IPS-11a (cell line): ENCODE measurements around the gene ATP10A.
"Not testable (repeated sequence)": the region's sequence is repeated elsewhere in the genome, so short reads cannot be mapped to it uniquely, and the experiment has no call there.

Experiments
- H3K4me3 ChIP-seq: one replicate; pipeline ENCODE4 v1.5.1; 2013; ENCODE audit warnings: low read depth, low read length, control low read depth

Gene ATP10A

DNA sequence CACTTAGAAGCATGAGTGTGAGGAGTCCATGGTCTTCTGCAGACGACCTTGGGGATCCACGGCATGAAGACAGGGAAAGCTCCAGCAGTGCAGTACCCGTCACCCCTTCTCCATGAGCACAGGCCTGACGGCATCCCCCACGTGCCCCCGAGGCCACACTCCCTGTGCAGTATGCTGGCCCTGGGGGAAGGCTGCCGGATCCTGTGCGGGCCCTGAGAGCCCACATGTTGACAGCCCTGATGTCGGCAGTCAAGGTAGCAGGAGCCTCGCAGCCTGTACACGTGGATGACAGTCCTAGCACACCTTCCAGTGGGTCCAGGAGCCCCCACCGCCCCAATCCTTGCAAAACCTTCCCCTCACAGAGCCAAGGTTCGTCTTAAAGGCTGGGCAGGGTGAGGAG lies 195.3 kb downstream of the ATP10A start:
- no peak overlapping the region for H3K4me3 ChIP-seq

- no peak overlapping the region for H3K4me3 ChIP-seq
These were observed 197.2 kb downstream of the ATP10A start for GRCh38 chr15:25665913-25666312.

DNA sequence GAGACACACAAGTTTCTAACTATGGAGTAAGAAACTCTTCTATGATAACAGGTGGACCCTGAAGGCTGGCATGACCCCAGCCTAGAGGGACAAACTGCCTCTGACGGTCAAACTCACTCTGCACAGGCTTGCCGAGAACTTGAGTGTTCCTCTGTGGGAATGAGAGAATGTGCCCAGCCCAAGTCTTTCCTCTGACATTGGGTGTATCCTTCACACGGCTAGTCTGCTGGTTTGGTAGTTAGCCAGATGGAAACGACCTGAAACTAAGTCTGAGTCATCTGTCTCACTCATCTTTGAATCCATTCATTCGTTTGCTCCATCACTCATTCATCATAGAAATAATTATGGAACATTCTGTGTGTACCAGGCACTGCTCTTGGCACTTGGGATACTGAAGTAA lies 198.4 kb downstream of the ATP10A start:
- H3K4me3 ChIP-seq: no peak overlapping the region

GRCh38 chr15:25663515-25663914 lies 199.6 kb downstream of the ATP10A start:
- no peak overlapping the region for H3K4me3 ChIP-seq

GRCh38 chr15:25661898-25662297 lies 201.2 kb downstream of the ATP10A start:
- no peak overlapping the region for H3K4me3 ChIP-seq

DNA sequence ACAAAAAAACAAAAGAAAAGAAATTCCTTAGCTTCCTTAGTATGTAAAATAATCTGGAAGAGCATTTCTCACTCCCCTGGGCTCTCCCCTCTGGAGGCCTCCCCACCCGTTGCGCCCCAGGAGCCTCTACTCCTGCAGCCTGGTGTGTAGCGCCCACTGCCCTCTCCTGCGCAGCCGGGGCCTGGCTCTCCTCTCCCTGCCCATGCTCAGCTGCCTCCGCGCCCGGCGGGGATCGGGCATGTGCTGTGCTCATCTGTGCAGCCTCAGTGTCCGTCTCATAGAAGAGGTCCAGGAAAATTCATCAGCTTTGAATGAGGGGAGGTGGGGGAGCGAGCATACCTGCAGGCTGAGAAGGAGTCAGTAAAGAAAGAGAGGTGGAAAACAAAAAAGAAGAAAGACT lies 203.9 kb downstream of the ATP10A start:
- no peak overlapping the region for H3K4me3 ChIP-seq

GRCh38 chr15:25658560-25658959 lies 204.6 kb downstream of the ATP10A start:
- H3K4me3 ChIP-seq: no peak overlapping the region

DNA sequence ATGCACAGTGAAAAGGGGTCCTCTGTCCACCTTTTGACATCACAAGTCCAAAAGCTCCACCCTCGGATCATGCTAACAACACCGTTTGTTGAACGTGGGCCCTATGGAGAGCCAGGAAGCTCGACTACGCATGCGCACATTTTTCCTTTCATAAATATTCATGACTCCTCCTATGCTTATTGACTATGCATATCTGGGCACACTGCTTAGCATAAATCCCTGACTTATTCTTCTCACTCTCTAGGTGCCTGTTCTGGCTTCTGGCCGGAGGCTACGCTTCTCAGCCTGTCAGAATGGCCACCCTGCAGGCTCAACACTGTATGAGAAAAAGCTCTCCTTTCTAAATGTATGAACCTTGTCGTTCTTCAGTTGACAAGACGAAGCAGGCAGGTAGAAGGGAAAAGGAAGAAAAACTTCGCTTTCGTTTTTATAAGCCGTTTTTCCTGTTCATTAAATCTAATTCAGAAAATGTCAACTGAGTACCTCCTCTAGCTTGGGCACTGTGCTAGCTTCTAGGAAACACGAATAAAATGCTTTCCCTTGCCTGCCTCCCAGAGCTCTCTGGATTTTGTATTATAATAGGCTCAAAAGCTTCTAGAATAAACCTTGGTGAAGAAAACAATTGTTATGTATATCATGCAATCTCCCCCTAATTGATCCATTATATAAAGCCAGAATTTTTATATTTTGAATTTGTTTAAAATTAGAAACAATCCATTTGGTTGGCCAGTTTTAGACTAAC lies 207.7 kb downstream of the ATP10A start:
- H3K4me3 ChIP-seq: no peak overlapping the region

- no peak overlapping the region for H3K4me3 ChIP-seq
These were observed 209.8 kb downstream of the ATP10A start for GRCh38 chr15:25653371-25653770.

GRCh38 chr15:25652704-25653103 lies 210.4 kb downstream of the ATP10A start:
- no peak overlapping the region for H3K4me3 ChIP-seq

DNA sequence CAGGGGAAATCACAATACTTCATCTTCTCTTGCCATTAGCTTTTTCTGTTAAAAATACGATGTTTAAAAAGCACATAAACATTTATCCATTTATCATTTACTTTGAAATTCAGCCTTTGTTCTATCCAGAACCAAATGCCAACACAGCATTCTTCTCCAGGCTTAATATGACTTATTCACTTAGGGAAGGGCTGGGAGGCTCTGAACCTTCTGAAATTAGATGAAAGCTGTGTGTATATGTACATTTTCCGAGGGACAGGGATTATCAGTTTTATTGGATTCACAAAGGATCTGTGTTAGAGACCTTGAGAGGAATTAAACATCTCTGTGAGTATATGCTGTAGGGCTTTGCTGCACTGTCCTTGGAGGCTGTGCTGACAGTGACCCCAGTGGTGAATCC lies 213.7 kb downstream of the ATP10A start:
- H3K4me3 ChIP-seq: no peak overlapping the region

- no peak overlapping the region for H3K4me3 ChIP-seq
These were observed 220.0 kb downstream of the ATP10A start for GRCh38 chr15:25643120-25643519.

- H3K4me3 ChIP-seq: no peak overlapping the region
These were observed 221.4 kb downstream of the ATP10A start for GRCh38 chr15:25641762-25642161.

- H3K4me3 ChIP-seq: no peak overlapping the region
These were observed 221.8 kb downstream of the ATP10A start for GRCh38 chr15:25641361-25641760.

GRCh38 chr15:25640959-25641358 lies 222.2 kb downstream of the ATP10A start:
- H3K4me3 ChIP-seq: not testable (repeated sequence)

GRCh38 chr15:25640381-25640780 lies 222.7 kb downstream of the ATP10A start:
- no peak overlapping the region for H3K4me3 ChIP-seq

GRCh38 chr15:25636486-25636885 lies 226.6 kb downstream of the ATP10A start:
- not testable (repeated sequence) for H3K4me3 ChIP-seq

DNA sequence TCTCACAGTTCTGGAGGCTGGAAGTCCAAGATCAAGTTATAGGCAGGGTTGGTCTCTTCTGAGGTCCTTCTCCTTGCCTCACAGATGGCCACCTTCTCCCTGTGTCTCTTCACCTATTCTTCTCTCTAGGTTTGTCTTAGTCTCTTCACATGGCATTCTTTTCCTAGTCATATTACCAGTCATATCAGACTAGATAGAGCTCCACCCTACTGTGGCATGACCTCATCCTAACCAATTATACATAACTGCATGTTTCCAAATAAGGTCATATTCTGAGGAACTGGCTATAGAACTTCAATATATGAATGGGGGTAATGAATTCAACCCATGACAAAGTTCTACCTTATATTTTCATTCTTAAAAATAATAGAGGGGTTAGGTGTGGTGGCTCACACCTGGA lies 227.9 kb downstream of the ATP10A start:
- H3K4me3 ChIP-seq: no peak overlapping the region

DNA sequence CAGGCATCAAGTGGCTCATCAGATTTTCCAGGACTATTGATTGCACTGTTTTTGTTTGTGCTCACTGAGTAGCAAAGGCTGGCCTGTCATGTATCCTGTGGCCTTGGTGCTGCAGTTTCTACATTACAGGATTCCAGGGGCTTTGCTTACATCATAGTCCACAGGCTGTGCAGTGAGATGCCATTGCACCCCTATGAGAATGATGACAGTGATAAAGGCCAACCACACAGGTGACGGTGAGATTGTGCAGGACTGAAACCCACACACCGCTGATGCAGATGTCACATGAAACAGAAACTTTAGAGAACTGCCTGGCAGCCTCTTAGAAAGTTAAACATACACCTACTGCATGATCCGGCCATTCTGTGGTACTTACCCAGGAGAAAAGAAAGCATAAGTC lies 229.3 kb downstream of the ATP10A start:
- H3K4me3 ChIP-seq: no peak overlapping the region

DNA sequence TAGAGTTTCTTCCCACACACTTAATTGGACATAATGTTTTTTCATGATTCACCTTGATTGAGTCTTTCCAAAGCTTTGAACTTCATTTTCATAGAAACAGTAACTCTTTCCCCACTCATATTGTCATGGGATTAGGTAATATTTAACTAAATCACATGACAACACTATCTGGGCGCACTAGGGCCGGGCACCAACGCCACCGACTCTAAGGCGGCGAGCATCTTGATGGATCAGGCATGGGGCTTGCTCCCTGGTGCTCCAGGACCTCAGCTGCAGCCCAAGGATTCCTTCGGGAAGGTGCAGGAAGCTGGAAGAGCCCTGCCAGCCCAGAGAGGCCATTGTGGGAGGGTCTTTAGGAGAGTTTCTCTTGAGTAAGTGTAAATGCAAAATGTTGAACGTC lies 231.2 kb downstream of the ATP10A start:
- no peak overlapping the region for H3K4me3 ChIP-seq
